Measurements from ENCODE around the gene ALKBH8. TPM values are rescaled to one million over a fixed set of nuclear protein-coding genes. Genes with fewer than 3 reads are reported as not detected.
"Not testable (repeated sequence)": the region's sequence is repeated elsewhere in the genome, so short reads cannot be mapped to it uniquely, and the experiment has no call there.

ALKBH8 gene
- total RNA-seq, 1 experiment from 2014 or later: 15.7 TPM

DNA sequence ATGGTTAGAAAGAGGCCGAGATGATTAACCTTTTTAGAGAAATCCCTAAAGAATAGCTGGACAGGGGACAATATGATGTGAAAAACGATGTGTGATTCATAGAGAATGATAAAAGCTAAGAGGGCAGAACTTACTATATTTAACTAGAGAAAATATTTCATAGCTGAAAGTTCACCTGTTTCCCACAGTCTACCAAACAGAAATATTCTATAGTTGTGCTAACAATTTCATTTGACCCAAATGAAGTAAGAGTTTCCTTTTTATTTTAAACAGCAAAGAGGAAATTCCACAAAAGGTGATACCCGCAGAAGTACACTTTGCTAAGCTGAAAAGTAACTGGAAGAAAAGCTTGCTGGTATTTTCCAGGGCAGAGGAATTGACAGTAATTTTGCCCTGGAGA lies 26.7 kb downstream of the ALKBH8 start:
- H3K4me3 ChIP-seq (ENCODE audit: low read depth, low read length): no peak overlapping the region
- CTCF ChIA-PET: no interaction called here
- H3K9me3 ChIP-seq: no peaks in the 10 kb centered on the region
- POLR2A ChIA-PET: no interaction called here
- no peaks in the 10 kb centered on the region for H3K36me3 ChIP-seq (ENCODE audit: control insufficient read depth, insufficient read depth, low read length)
- BruUV-seq (replicated peaks): no TSS peak
- Mint-ChIP-seq H3K27me3 (ENCODE audit: insufficient read depth, unreplicated experiment) (no peaks in the 10 kb centered on the region), H3K36me3 (ENCODE audit: insufficient read depth, unreplicated experiment) (peaks cover 11% of the 10 kb centered on the region), H3K4me1 (ENCODE audit: low read depth, unreplicated experiment) (no peaks in the 10 kb centered on the region), H3K27ac (ENCODE audit: unreplicated experiment) (no peak overlapping the region), H3K9me3 (ENCODE audit: unreplicated experiment) (no peaks in the 10 kb centered on the region), H3K4me3 (ENCODE audit: unreplicated experiment) (no peak overlapping the region)
- intact Hi-C loops (cut with micrococcal nuclease; ENCODE audit: unreplicated experiment): no loop called here
- no peaks in the 10 kb centered on the region for H3K4me1 ChIP-seq
- TF ChIP-seq, protein P1, sequence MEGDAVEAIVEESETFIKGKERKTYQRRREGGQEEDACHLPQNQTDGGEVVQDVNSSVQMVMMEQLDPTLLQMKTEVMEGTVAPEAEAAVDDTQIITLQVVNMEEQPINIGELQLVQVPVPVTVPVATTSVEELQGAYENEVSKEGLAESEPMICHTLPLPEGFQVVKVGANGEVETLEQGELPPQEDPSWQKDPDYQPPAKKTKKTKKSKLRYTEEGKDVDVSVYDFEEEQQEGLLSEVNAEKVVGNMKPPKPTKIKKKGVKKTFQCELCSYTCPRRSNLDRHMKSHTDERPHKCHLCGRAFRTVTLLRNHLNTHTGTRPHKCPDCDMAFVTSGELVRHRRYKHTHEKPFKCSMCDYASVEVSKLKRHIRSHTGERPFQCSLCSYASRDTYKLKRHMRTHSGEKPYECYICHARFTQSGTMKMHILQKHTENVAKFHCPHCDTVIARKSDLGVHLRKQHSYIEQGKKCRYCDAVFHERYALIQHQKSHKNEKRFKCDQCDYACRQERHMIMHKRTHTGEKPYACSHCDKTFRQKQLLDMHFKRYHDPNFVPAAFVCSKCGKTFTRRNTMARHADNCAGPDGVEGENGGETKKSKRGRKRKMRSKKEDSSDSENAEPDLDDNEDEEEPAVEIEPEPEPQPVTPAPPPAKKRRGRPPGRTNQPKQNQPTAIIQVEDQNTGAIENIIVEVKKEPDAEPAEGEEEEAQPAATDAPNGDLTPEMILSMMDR (IDR thresholded peaks at IDR 0.05; ENCODE audit: insufficient read depth in 1 of 2, low read depth in 1 of 2, low read length in 1 of 2, severe bottlenecking in 1 of 2, unreplicated experiment in 1 of 2): no peak
- DNase-seq: no peak
- H3K27me3 ChIP-seq (replicated peaks; ENCODE audit: control insufficient read depth, insufficient read depth, low read length): no peaks in the 10 kb centered on the region

DNA sequence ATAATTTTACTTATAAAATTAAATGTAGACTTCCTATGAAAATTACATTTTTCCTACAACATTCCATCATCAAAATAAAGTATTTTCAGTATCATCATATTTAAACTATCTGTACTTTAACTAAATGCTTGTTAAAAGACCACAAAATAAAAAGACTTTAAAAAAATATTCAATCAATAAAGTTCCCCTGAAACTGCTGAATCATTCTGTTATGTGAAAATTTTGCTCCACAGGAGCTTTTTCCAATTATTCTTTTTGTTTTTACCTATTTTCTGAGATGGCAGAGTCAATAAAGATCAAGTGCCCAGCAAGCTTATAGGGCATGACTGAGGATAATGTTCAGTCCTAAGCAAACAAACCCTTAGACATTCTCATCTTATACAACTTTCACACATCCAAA lies 27.3 kb downstream of the ALKBH8 start:
- no peaks in the 10 kb centered on the region for H3K9me3 ChIP-seq
- POLR2A ChIA-PET: no interaction called here
- Mint-ChIP-seq H3K36me3 (ENCODE audit: insufficient read depth, unreplicated experiment) (peaks cover 11% of the 10 kb centered on the region), H3K4me1 (ENCODE audit: low read depth, unreplicated experiment) (no peaks in the 10 kb centered on the region), H3K4me3 (ENCODE audit: unreplicated experiment) (no peak overlapping the region), H3K9me3 (ENCODE audit: unreplicated experiment) (no peaks in the 10 kb centered on the region), H3K27me3 (ENCODE audit: insufficient read depth, unreplicated experiment) (no peaks in the 10 kb centered on the region), H3K27ac (ENCODE audit: unreplicated experiment) (no peak overlapping the region)
- no peaks in the 10 kb centered on the region for H3K27me3 ChIP-seq (replicated peaks; ENCODE audit: control insufficient read depth, insufficient read depth, low read length)
- BruUV-seq (replicated peaks): no TSS peak
- no peak overlapping the region for H3K4me3 ChIP-seq (ENCODE audit: low read depth, low read length)
- DNase-seq: no peak
- H3K4me1 ChIP-seq: no peaks in the 10 kb centered on the region
- H3K36me3 ChIP-seq (ENCODE audit: control insufficient read depth, insufficient read depth, low read length): no peaks in the 10 kb centered on the region
- TF ChIP-seq, protein P1 (IDR thresholded peaks at IDR 0.05; ENCODE audit: insufficient read depth in 1 of 2, low read depth in 1 of 2, low read length in 1 of 2, severe bottlenecking in 1 of 2, unreplicated experiment in 1 of 2): no peak
- intact Hi-C loops (cut with micrococcal nuclease; ENCODE audit: unreplicated experiment): no loop called here
- CTCF ChIA-PET: no interaction called here

DNA sequence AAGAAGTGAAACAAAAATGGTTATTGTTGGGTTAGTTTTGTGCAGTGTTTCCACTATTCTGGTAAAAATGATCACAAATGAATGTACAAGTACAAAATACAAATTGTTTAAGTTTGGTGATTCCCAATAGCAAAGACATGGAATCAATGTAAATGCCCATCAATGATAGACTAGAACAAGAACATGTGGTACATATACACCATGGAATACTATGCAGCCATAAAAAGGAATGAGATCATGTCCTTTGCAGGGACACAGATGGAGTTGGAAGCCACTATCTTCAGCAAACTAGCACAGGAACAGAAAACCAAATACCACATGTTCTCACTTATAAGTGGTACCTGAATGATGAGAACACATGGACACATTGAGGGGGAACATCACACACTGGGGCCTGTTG lies 28.4 kb downstream of the ALKBH8 start:
- DNase-seq; H3K27me3 ChIP-seq (replicated peaks; ENCODE audit: control insufficient read depth, insufficient read depth, low read length); H3K4me1 Mint-ChIP-seq (ENCODE audit: low read depth, unreplicated experiment); H3K4me3 Mint-ChIP-seq (ENCODE audit: unreplicated experiment); CTCF ChIA-PET; H3K27ac Mint-ChIP-seq (ENCODE audit: unreplicated experiment); H3K36me3 ChIP-seq (ENCODE audit: control insufficient read depth, insufficient read depth, low read length); H3K27me3 Mint-ChIP-seq (ENCODE audit: insufficient read depth, unreplicated experiment); H3K9me3 Mint-ChIP-seq (ENCODE audit: unreplicated experiment); POLR2A ChIA-PET; H3K4me1 ChIP-seq; intact Hi-C loops (cut with micrococcal nuclease; ENCODE audit: unreplicated experiment); H3K4me3 ChIP-seq (ENCODE audit: low read depth, low read length); BruUV-seq (replicated peaks); H3K9me3 ChIP-seq: not testable (repeated sequence)
- peaks cover 15% of the 10 kb centered on the region for H3K36me3 Mint-ChIP-seq (ENCODE audit: insufficient read depth, unreplicated experiment)

DNA sequence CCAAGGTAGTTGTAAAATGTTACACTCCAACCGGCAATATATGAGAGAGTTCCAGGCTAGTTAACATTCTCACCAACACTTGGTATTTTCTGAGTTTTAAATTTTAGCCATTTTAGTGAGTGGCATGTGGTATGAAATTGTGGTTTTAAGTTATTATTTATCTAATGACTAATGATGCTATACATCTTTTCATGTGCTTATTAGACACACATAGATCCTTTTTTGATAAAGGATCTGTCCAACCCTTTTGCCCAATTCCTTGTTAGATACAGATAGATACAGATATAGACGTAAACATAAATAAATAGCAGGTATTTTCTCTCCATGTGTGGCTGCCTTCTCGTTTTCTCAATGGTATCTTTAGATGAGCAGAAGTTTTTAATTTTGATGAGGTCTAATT lies 39.3 kb downstream of the ALKBH8 start:
- no peaks in the 10 kb centered on the region for H3K36me3 ChIP-seq (ENCODE audit: control insufficient read depth, insufficient read depth, low read length)
- no peak for DNase-seq
- H3K4me1 ChIP-seq: no peaks in the 10 kb centered on the region
- no peak overlapping the region for H3K27ac Mint-ChIP-seq (ENCODE audit: unreplicated experiment)
- ChIA-PET POLR2A (no interaction called here), CTCF (no interaction called here)
- no peaks in the 10 kb centered on the region for H3K27me3 ChIP-seq (replicated peaks; ENCODE audit: control insufficient read depth, insufficient read depth, low read length)
- no peak overlapping the region for H3K4me3 ChIP-seq (ENCODE audit: low read depth, low read length)
- H3K4me3 Mint-ChIP-seq (ENCODE audit: unreplicated experiment): no peak overlapping the region
- no peaks in the 10 kb centered on the region for H3K9me3 Mint-ChIP-seq (ENCODE audit: unreplicated experiment)
- H3K27me3 Mint-ChIP-seq (ENCODE audit: insufficient read depth, unreplicated experiment): no peaks in the 10 kb centered on the region
- H3K9me3 ChIP-seq: 0 out of 2 replicates have a peak, but pooled peaks cover 4% of the 10 kb centered on the region
- no TSS peak for BruUV-seq (replicated peaks)
- no peaks in the 10 kb centered on the region for H3K36me3 Mint-ChIP-seq (ENCODE audit: insufficient read depth, unreplicated experiment)
- H3K4me1 Mint-ChIP-seq (ENCODE audit: low read depth, unreplicated experiment): no peaks in the 10 kb centered on the region
- TF ChIP-seq, protein P1 (IDR thresholded peaks at IDR 0.05; ENCODE audit: insufficient read depth in 1 of 2, low read depth in 1 of 2, low read length in 1 of 2, severe bottlenecking in 1 of 2, unreplicated experiment in 1 of 2): no peak
- intact Hi-C loops (cut with micrococcal nuclease; ENCODE audit: unreplicated experiment): no loop called here

Data from Caco-2 (cell line).